Measurements from ENCODE around the gene HIBCH. TPM values are rescaled to one million over a fixed set of nuclear protein-coding genes. Genes with fewer than 3 reads are reported as not detected.

The HIBCH gene
- total RNA-seq, 2 donors from 2014 or later, result 31.4 to 34.4 TPM

GRCh38 chr2:190343089-190343535, 23.5 kb upstream of the HIBCH start:
- Histone ChIP-seq H3K36me3 (no peaks in the 10 kb centered on the region), H3K27ac (peak overlapping the region; percentile 91 to 95), H3K4me3 (peak overlapping the region; percentile 97), H3K9me3 (no peaks in the 10 kb centered on the region), H3K4me1 (ENCODE audit: control insufficient read depth in 1 of 2, low read depth in 2 of 2) (peaks cover 11% of the 10 kb centered on the region in 2 donors), H3K27me3 (replicated peaks; ENCODE audit: insufficient read depth) (no peaks in the 10 kb centered on the region)
- DNase-seq (ENCODE audit: low spot score), result peak; percentile 47
- no peak for ATAC-seq (ENCODE audit: insufficient number of reproducible peaks, low FRiP score, low read depth)
- no peak for TF ChIP-seq CTCF (IDR thresholded peaks at IDR 0.05)

- Histone ChIP-seq H3K36me3 (no peaks in the 10 kb centered on the region), H3K4me3 (no peak overlapping the region), H3K27ac (peak overlapping the region; percentile 91 to 95), H3K9me3 (no peaks in the 10 kb centered on the region), H3K27me3 (replicated peaks; ENCODE audit: insufficient read depth) (no peaks in the 10 kb centered on the region), H3K4me1 (ENCODE audit: control insufficient read depth in 1 of 2, low read depth in 2 of 2) (peaks cover 11% of the 10 kb centered on the region in 2 donors)
- ATAC-seq (ENCODE audit: insufficient number of reproducible peaks, low FRiP score, low read depth) (no peak), DNase-seq (ENCODE audit: low spot score) (no peak)
- TF ChIP-seq CTCF (IDR thresholded peaks at IDR 0.05), result no peak
Measured at GRCh38 chr2:190342611-190343010, 23.0 kb upstream of the HIBCH start.

DNA sequence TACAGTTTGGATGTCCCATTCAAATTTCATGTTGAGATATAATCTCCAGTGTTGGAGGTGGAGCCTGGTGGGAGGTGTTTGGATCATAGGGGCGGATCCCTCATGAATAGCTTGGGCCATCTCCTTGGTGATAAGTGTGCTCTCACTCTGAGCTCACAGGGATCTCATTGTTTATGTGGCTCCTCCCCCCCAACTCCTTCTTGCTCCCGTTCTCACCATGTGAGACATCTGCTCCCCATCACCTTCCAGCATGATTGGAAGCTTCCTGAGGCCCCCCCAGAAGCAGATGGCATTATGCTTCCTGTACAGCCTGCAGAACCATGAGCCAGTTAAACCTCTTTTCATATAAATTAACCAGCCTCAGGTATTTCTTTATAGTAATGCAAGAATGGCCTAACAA, 20.7 kb upstream of the HIBCH start:
- Histone ChIP-seq H3K4me1 (ENCODE audit: control insufficient read depth in 1 of 2, low read depth in 2 of 2) (peaks cover 5 to 8% of the 10 kb centered on the region in 2 donors), H3K27ac (no peak overlapping the region), H3K9me3 (no peaks in the 10 kb centered on the region), H3K4me3 (no peak overlapping the region), H3K36me3 (no peaks in the 10 kb centered on the region), H3K27me3 (replicated peaks; ENCODE audit: insufficient read depth) (no peaks in the 10 kb centered on the region)
- TF ChIP-seq CTCF (IDR thresholded peaks at IDR 0.05), result no peak
- DNase-seq (ENCODE audit: low spot score), result no peak
- no peak for ATAC-seq (ENCODE audit: insufficient number of reproducible peaks, low FRiP score, low read depth)

- TF ChIP-seq CTCF (IDR thresholded peaks at IDR 0.05), result no peak
- H3K4me1 ChIP-seq (ENCODE audit: control insufficient read depth in 1 of 2, low read depth in 2 of 2), result peaks cover 0 to 6% of the 10 kb centered on the region in 2 donors
- no peak for ATAC-seq (ENCODE audit: insufficient number of reproducible peaks, low FRiP score, low read depth)
- no peaks in the 10 kb centered on the region for H3K36me3 ChIP-seq
- H3K27me3 ChIP-seq (replicated peaks; ENCODE audit: insufficient read depth), result no peaks in the 10 kb centered on the region
- no peaks in the 10 kb centered on the region for H3K9me3 ChIP-seq
- no peak for DNase-seq (ENCODE audit: low spot score)
- H3K4me3 ChIP-seq, result no peak overlapping the region
- no peak overlapping the region for H3K27ac ChIP-seq
Measured at GRCh38 chr2:190339394-190339793, 19.8 kb upstream of the HIBCH start.

- Histone ChIP-seq H3K36me3 (no peaks in the 10 kb centered on the region), H3K9me3 (no peaks in the 10 kb centered on the region), H3K27ac (no peak overlapping the region), H3K4me3 (no peak overlapping the region), H3K27me3 (replicated peaks; ENCODE audit: insufficient read depth) (no peaks in the 10 kb centered on the region), H3K4me1 (ENCODE audit: control insufficient read depth in 1 of 2, low read depth in 2 of 2) (peaks cover 0 to 14% of the 10 kb centered on the region in 2 donors)
- no peak for ATAC-seq (ENCODE audit: insufficient number of reproducible peaks, low FRiP score, low read depth)
- DNase-seq (ENCODE audit: low spot score), result no peak
- no peak for TF ChIP-seq CTCF (IDR thresholded peaks at IDR 0.05)
Measured at GRCh38 chr2:190338453-190338852, 18.8 kb upstream of the HIBCH start.

Data from thoracic aorta (tissue), 2 donors.